ENCODE results near the gene KLHL25. TPM values are rescaled to one million over a fixed set of nuclear protein-coding genes. Genes with fewer than 3 reads are reported as not detected.
A peak's percentile ranks its signal among the peaks of the same experiment; 100 is the strongest.

Gene KLHL25
- total RNA-seq, 1 experiment from 2014 or later, result 18.4 TPM

- H2AFZ ChIP-seq (ENCODE audit: low read length), result no peak overlapping the region
- H3K4me1 ChIP-seq (ENCODE audit: insufficient read depth, low read length), result no peaks in the 10 kb centered on the region
- no peak overlapping the region for H3K9ac ChIP-seq (ENCODE audit: extremely low read depth, insufficient read length, low read length)
- no peak overlapping the region for H2BK20ac ChIP-seq (ENCODE audit: low read depth, low read length, poor library complexity, severe bottlenecking)
- WGBS (ENCODE audit: extremely low coverage, insufficient read length, low lambda C conversion rate), result no CpG with 5 or more reads among the region's 5 CpGs
- no peak overlapping the region for H3K4ac ChIP-seq (ENCODE audit: low read depth, low read length)
- Mint-ChIP-seq H3K27ac (peak overlapping the region in 1 of 3 experiments; percentile 55; a peak in 2 of 7 replicates), H3K9me3 (no peaks in the 10 kb centered on the region; a peak in 1 of 5 replicates), H3K4me3 (no peak overlapping the region), H3K27me3 (ENCODE audit: low read depth) (no peaks in the 10 kb centered on the region), H3K36me3 (ENCODE audit: insufficient read depth in 1 of 3, low read depth in 3 of 3) (peaks cover 20 to 25% (median 23%) of the 10 kb centered on the region in 3 experiments; a peak in 6 of 7 replicates), H3K4me1 (peaks cover 20 to 30% of the 10 kb centered on the region in 2 experiments)
- H3K79me2 ChIP-seq (ENCODE audit: insufficient read depth, low read length), result peaks cover 16% of the 10 kb centered on the region; the same call in 1 of the 2 replicates
- H2BK12ac ChIP-seq (ENCODE audit: insufficient read length, low read depth, low read length), result no peak overlapping the region
- no peak overlapping the region for H3K23ac ChIP-seq (ENCODE audit: insufficient read length, low read depth, low read length)
- no peaks in the 10 kb centered on the region for H3K9me3 ChIP-seq (ENCODE audit: control insufficient read depth, low read depth, low read length)
- H2BK15ac ChIP-seq (ENCODE audit: low read depth, low read length), result no peak overlapping the region
- no peak overlapping the region for H4K91ac ChIP-seq (ENCODE audit: insufficient read length, low read depth, low read length)
- peak overlapping the region; percentile 23 for H2BK5ac ChIP-seq (ENCODE audit: insufficient read length, low read length)
- no peak overlapping the region for H3T11ph ChIP-seq (ENCODE audit: low read length)
- no peak overlapping the region for H3K27ac ChIP-seq (ENCODE audit: insufficient read length, low read depth, low read length)
- no peak for TF ChIP-seq CTCF (conservative IDR thresholded peaks at IDR 0.05)
- H2AK5ac ChIP-seq (ENCODE audit: insufficient read length, low read length), result no peak overlapping the region
- peak overlapping the region; percentile 39; the same call in 1 of the 2 replicates for H3K14ac ChIP-seq (ENCODE audit: insufficient read depth, low read length)
- no peak overlapping the region for H3K4me2 ChIP-seq (ENCODE audit: insufficient read depth, insufficient read length, low read length)
- no peak overlapping the region for H2BK120ac ChIP-seq (ENCODE audit: low read depth, low read length, poor library complexity, severe bottlenecking)
- no peak overlapping the region for H3K56ac ChIP-seq (ENCODE audit: insufficient read length, low read depth, low read length)
- no peaks in the 10 kb centered on the region for H4K20me1 ChIP-seq (ENCODE audit: control insufficient read depth, insufficient read depth, insufficient read length)
- H3K18ac ChIP-seq (ENCODE audit: insufficient read length, low read depth, low read length), result no peak overlapping the region
- no peaks in the 10 kb centered on the region for H3K27me3 ChIP-seq (ENCODE audit: insufficient read depth, low read length)
- H3K79me1 ChIP-seq (ENCODE audit: insufficient read depth, low read depth, low read length, poor library complexity, severe bottlenecking), result peaks cover 19% of the 10 kb centered on the region
- DNase-seq, result no peak
- no peaks in the 10 kb centered on the region for H3K23me2 ChIP-seq (ENCODE audit: insufficient read length, low read depth, low read length, poor library complexity, severe bottlenecking)
- no peak overlapping the region for H4K8ac ChIP-seq (replicated peaks; ENCODE audit: insufficient read length, low read depth, low read length)
- no peak overlapping the region for H4K5ac ChIP-seq (ENCODE audit: insufficient read length, low read depth, low read length)
Observed at GRCh38 chr15:85771271-85771670, 23.5 kb downstream of the KLHL25 start.
